A549 (cell line): ENCODE data around the gene PODXL2.

Source experiments
- CTCF ChIP-seq: fragments of >200 bp; sonication (Bioruptor Twin); formaldehyde crosslinking; IDR thresholded peaks from 3 replicates; pipeline ENCODE4 v1.5.1; 2016
- POLR2A ChIP-seq: IDR thresholded peaks from 2 replicates; pipeline ENCODE4 v1.6.1; 2012; ENCODE audit warnings: mild to moderate bottlenecking, low read length
- TFCP2L1 ChIP-seq: fragments of 250-450 bp; sonication (Bioruptor Pico); IDR thresholded peaks from 2 replicates; pipeline ENCODE4 v1.5.0; 2021; ENCODE audit warnings: mild to moderate bottlenecking
- TF ChIP-seq, protein P1 (sequence below): fragments of 150-350 bp; IDR thresholded peaks from 2 replicates; pipeline ENCODE4 v1.6.1; 2014; ENCODE audit warnings: low read depth, mild to moderate bottlenecking, low read length

- TF ChIP-seq POLR2A (no peak), CTCF (no peak), TFCP2L1 (CRISPR knock-in tag) (no peak)
- TF ChIP-seq, protein P1, sequence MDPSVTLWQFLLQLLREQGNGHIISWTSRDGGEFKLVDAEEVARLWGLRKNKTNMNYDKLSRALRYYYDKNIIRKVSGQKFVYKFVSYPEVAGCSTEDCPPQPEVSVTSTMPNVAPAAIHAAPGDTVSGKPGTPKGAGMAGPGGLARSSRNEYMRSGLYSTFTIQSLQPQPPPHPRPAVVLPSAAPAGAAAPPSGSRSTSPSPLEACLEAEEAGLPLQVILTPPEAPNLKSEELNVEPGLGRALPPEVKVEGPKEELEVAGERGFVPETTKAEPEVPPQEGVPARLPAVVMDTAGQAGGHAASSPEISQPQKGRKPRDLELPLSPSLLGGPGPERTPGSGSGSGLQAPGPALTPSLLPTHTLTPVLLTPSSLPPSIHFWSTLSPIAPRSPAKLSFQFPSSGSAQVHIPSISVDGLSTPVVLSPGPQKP = no peak
These were observed 43.1 kb upstream of the PODXL2 start for GRCh38 chr3:127585813-127586413.
